GM12891 (cell line): ENCODE data around the gene PF4V1.

Experiments
- POLR2A ChIP-seq: IDR thresholded peaks from 2 replicates; pipeline ENCODE4 v1.6.1; 2011; ENCODE audit warnings: low read depth, low read length, control low read depth
- POLR2AphosphoS5 ChIP-seq: IDR thresholded peaks from 2 replicates; pipeline ENCODE4 v1.6.1; 2011; ENCODE audit warnings: low read depth, low read length, control low read depth

GRCh38 chr4:73901031-73901430 is 47.9 kb downstream of the PF4V1 start:
- TF ChIP-seq POLR2A (no peak), POLR2AphosphoS5 (no peak)
